ENCODE measurements around the gene ANKRD34A.
"Not testable (repeated sequence)": the region's sequence is repeated elsewhere in the genome, so short reads cannot be mapped to it uniquely, and the experiment has no call there.

ANKRD34A gene

GRCh38 chr1:145951526-145951925 lies 12.8 kb downstream of the ANKRD34A start:
- in situ Hi-C loops (cut with HindIII; ENCODE audit: low sequenced_read_pairs) = no loop called here

- in situ Hi-C loops (cut with HindIII; ENCODE audit: low sequenced_read_pairs) = no loop called here
Observed at GRCh38 chr1:145949219-145949618, 15.2 kb downstream of the ANKRD34A start.

- in situ Hi-C loops (cut with HindIII; ENCODE audit: low sequenced_read_pairs) = no loop called here
Observed at GRCh38 chr1:145947551-145947950, 16.8 kb downstream of the ANKRD34A start.

- in situ Hi-C loops (cut with HindIII; ENCODE audit: low sequenced_read_pairs) = no loop called here
Observed at GRCh38 chr1:145946477-145946986, 17.8 kb downstream of the ANKRD34A start.

- in situ Hi-C loops (cut with HindIII; ENCODE audit: low sequenced_read_pairs) = no loop called here
Observed at GRCh38 chr1:145944532-145944931, 19.8 kb downstream of the ANKRD34A start.

GRCh38 chr1:145942871-145943270 lies 21.5 kb downstream of the ANKRD34A start:
- in situ Hi-C loops (cut with HindIII; ENCODE audit: low sequenced_read_pairs) = no loop called here

GRCh38 chr1:145942405-145942804 lies 22.0 kb downstream of the ANKRD34A start:
- in situ Hi-C loops (cut with HindIII; ENCODE audit: low sequenced_read_pairs) = no loop called here

GRCh38 chr1:145937436-145937835 lies 26.9 kb downstream of the ANKRD34A start:
- in situ Hi-C loops (cut with HindIII; ENCODE audit: low sequenced_read_pairs) = no loop called here

- in situ Hi-C loops (cut with HindIII; ENCODE audit: low sequenced_read_pairs) = no loop called here
Observed at GRCh38 chr1:145936247-145936646, 28.1 kb downstream of the ANKRD34A start.

GRCh38 chr1:145935708-145936107 lies 28.7 kb downstream of the ANKRD34A start:
- in situ Hi-C loops (cut with HindIII; ENCODE audit: low sequenced_read_pairs) = no loop called here

GRCh38 chr1:145932522-145933009 lies 31.8 kb downstream of the ANKRD34A start:
- in situ Hi-C loops (cut with HindIII; ENCODE audit: low sequenced_read_pairs) = not testable (repeated sequence)

- in situ Hi-C loops (cut with HindIII; ENCODE audit: low sequenced_read_pairs) = no loop called here
Observed at GRCh38 chr1:145927916-145928643, 36.3 kb downstream of the ANKRD34A start.

- in situ Hi-C loops (cut with HindIII; ENCODE audit: low sequenced_read_pairs) = no loop called here
Observed at GRCh38 chr1:145927063-145927886, 37.1 kb downstream of the ANKRD34A start, which contains the start of gene RBM8A. RBM8A (minus strand) TSS chr1:145927484; CDS start chr1:145927426, 58 bp downstream.

- in situ Hi-C loops (cut with HindIII; ENCODE audit: low sequenced_read_pairs) = no loop called here
Observed at GRCh38 chr1:145926686-145927062, 37.7 kb downstream of the ANKRD34A start.

GRCh38 chr1:145922266-145922665 lies 42.1 kb downstream of the ANKRD34A start:
- in situ Hi-C loops (cut with HindIII; ENCODE audit: low sequenced_read_pairs) = no loop called here

- in situ Hi-C loops (cut with HindIII; ENCODE audit: low sequenced_read_pairs) = not testable (repeated sequence)
Observed at GRCh38 chr1:145920297-145920696, 44.1 kb downstream of the ANKRD34A start.

- in situ Hi-C loops (cut with HindIII; ENCODE audit: low sequenced_read_pairs) = loop anchor here (5.0 kb wide), 3 partner anchors 42 to 88 kb away; partner anchors contain the start of gene NUDT17
Observed at GRCh38 chr1:145918992-145919939, 45.1 kb downstream of the ANKRD34A start.

GRCh38 chr1:145918144-145918991 lies 46.0 kb downstream of the ANKRD34A start, which contains the start of gene PEX11B:
PEX11B (minus strand) TSS chr1:145918717; CDS start chr1:145918688, 29 bp downstream.
- in situ Hi-C loops (cut with HindIII; ENCODE audit: low sequenced_read_pairs) = loop anchor here (5.0 kb wide), 3 partner anchors 41 to 89 kb away; partner anchors contain the start of gene NUDT17

- in situ Hi-C loops (cut with HindIII; ENCODE audit: low sequenced_read_pairs) = loop anchor here (5.0 kb wide), 3 partner anchors 40 to 90 kb away; partner anchors contain the start of gene NUDT17
Observed at GRCh38 chr1:145917595-145917994, 46.8 kb downstream of the ANKRD34A start.
